HUES64 (cell line): ENCODE measurements around the gene GPR50.
A peak's percentile ranks its signal among the peaks of the same experiment; 100 is the strongest.

Experiments
- H3K27ac ChIP-seq: 2 replicates; pipeline ENCODE4 v1.7.0; 2013; ENCODE audit warnings: low read depth, low read length, inconsistent platforms
- H3K27me3 ChIP-seq: 2 replicates; pipeline ENCODE4 v1.6.1; 2013; ENCODE audit warnings: mild to moderate bottlenecking, low read length; ENCODE audit not compliant: insufficient read depth
- H3K36me3 ChIP-seq: 2 replicates; pipeline ENCODE4 v1.6.1; 2013; ENCODE audit warnings: mild to moderate bottlenecking, low read length; ENCODE audit not compliant: insufficient read depth
- H3K4me1 ChIP-seq: 2 replicates; pipeline ENCODE4 v1.6.1; 2013; ENCODE audit warnings: mild to moderate bottlenecking, low read length, moderate library complexity; ENCODE audit not compliant: insufficient read depth
- H3K4me3 ChIP-seq: 2 replicates; pipeline ENCODE4 v1.5.1; 2013; ENCODE audit warnings: mild to moderate bottlenecking, low read length, moderate library complexity
- H3K9ac ChIP-seq: 2 replicates; pipeline ENCODE4 v1.6.1; 2013; ENCODE audit warnings: mild to moderate bottlenecking, low read depth, low read length
- H3K9me3 ChIP-seq: 2 replicates; pipeline ENCODE4 v1.6.1; 2013; ENCODE audit warnings: low read depth, low read length; ENCODE audit not compliant: insufficient read depth
- WGBS: fragments of 150-250, 120-280 bp; methylation state at CpG from one replicate; pipeline ENCODE4 v1.1.7; 2013; ENCODE audit warnings: missing lambda C conversion rate; 5-methylcytosine and 5-hydroxymethylcytosine counted together

The GPR50 gene

GRCh38 chrX:151175283-151176062, 911 bp upstream of the GPR50 start:
- H3K4me3 ChIP-seq, result peak overlapping the region; percentile 59
- H3K9me3 ChIP-seq, result peaks cover 6% of the 10 kb centered on the region; the same call in 1 of the 2 replicates
- no peaks in the 10 kb centered on the region for H3K4me1 ChIP-seq
- no peak overlapping the region for H3K27ac ChIP-seq
- H3K27me3 ChIP-seq, result peaks cover 82% of the 10 kb centered on the region
- H3K36me3 ChIP-seq, result no peaks in the 10 kb centered on the region
- H3K9ac ChIP-seq, result no peak overlapping the region
- 1% methylated on average over 54 of the region's 54 CpGs for WGBS

- H3K4me3 ChIP-seq, result peak overlapping the region; percentile 61
- peak overlapping the region; percentile 20; the same call in 1 of the 2 replicates for H3K9ac ChIP-seq
- peaks cover 6% of the 10 kb centered on the region; the same call in 1 of the 2 replicates for H3K9me3 ChIP-seq
- no peaks in the 10 kb centered on the region for H3K4me1 ChIP-seq
- no peak overlapping the region for H3K27ac ChIP-seq
- whole genome bisulfite sequencing, result under 1% methylated on average over 96 of the region's 96 CpGs
- no peaks in the 10 kb centered on the region for H3K36me3 ChIP-seq
- H3K27me3 ChIP-seq, result peaks cover 78% of the 10 kb centered on the region
Observed at GRCh38 chrX:151177141-151178027, 1.0 kb downstream of the GPR50 start.

GRCh38 chrX:151178746-151179145, 2.4 kb downstream of the GPR50 start:
- WGBS, result 2% methylated on average over 13 of the region's 18 CpGs
- H3K9ac ChIP-seq, result no peak overlapping the region
- peaks cover 64% of the 10 kb centered on the region for H3K27me3 ChIP-seq
- H3K27ac ChIP-seq, result no peak overlapping the region
- H3K4me3 ChIP-seq, result peak overlapping the region; percentile 61
- peaks cover 5% of the 10 kb centered on the region; the same call in 1 of the 2 replicates for H3K4me1 ChIP-seq
- peaks cover 6% of the 10 kb centered on the region; the same call in 1 of the 2 replicates for H3K9me3 ChIP-seq
- no peaks in the 10 kb centered on the region for H3K36me3 ChIP-seq

GRCh38 chrX:151180400-151180799, 4.0 kb downstream of the GPR50 start:
- WGBS, result 96% methylated on average over 18 of the region's 18 CpGs
- Histone ChIP-seq H3K36me3 (no peaks in the 10 kb centered on the region), H3K27ac (no peak overlapping the region), H3K4me3 (no peak overlapping the region), H3K9me3 (peaks cover 6% of the 10 kb centered on the region; the same call in 1 of the 2 replicates), H3K9ac (no peak overlapping the region), H3K4me1 (peaks cover 6% of the 10 kb centered on the region; the same call in 1 of the 2 replicates), H3K27me3 (peaks cover 48% of the 10 kb centered on the region)

GRCh38 chrX:151181088-151181487, 4.7 kb downstream of the GPR50 start:
- Histone ChIP-seq H3K27ac (no peak overlapping the region), H3K9ac (no peak overlapping the region), H3K4me1 (peaks cover 6% of the 10 kb centered on the region; the same call in 1 of the 2 replicates), H3K9me3 (peaks cover 6% of the 10 kb centered on the region; the same call in 1 of the 2 replicates), H3K27me3 (peaks cover 41% of the 10 kb centered on the region), H3K4me3 (no peak overlapping the region), H3K36me3 (no peaks in the 10 kb centered on the region)
- WGBS, result 91% methylated on average over 7 of the region's 7 CpGs

- H3K9ac ChIP-seq, result no peak overlapping the region
- peaks cover 6% of the 10 kb centered on the region; the same call in 1 of the 2 replicates for H3K4me1 ChIP-seq
- whole genome bisulfite sequencing, result 68% methylated on average over 6 of the region's 6 CpGs
- no peak overlapping the region for H3K27ac ChIP-seq
- H3K36me3 ChIP-seq, result no peaks in the 10 kb centered on the region
- H3K4me3 ChIP-seq, result no peak overlapping the region
- H3K9me3 ChIP-seq, result no peaks in the 10 kb centered on the region
- H3K27me3 ChIP-seq, result peaks cover 19% of the 10 kb centered on the region
Observed at GRCh38 chrX:151183233-151183753, 6.9 kb downstream of the GPR50 start.

- Histone ChIP-seq H3K36me3 (no peaks in the 10 kb centered on the region), H3K27ac (no peak overlapping the region), H3K9ac (no peak overlapping the region), H3K4me3 (peak overlapping the region; percentile 41), H3K27me3 (peaks cover 13% of the 10 kb centered on the region), H3K9me3 (no peaks in the 10 kb centered on the region), H3K4me1 (peaks cover 6% of the 10 kb centered on the region; the same call in 1 of the 2 replicates)
- WGBS, result 61% methylated on average over 12 of the region's 14 CpGs
Observed at GRCh38 chrX:151183912-151184565, 7.7 kb downstream of the GPR50 start.

- no peaks in the 10 kb centered on the region for H3K36me3 ChIP-seq
- WGBS, result 100% methylated on average over 2 of the region's 2 CpGs
- H3K27ac ChIP-seq, result no peak overlapping the region
- H3K27me3 ChIP-seq, result peaks cover 6% of the 10 kb centered on the region
- no peak overlapping the region for H3K4me3 ChIP-seq
- H3K9me3 ChIP-seq, result no peaks in the 10 kb centered on the region
- no peak overlapping the region for H3K9ac ChIP-seq
- H3K4me1 ChIP-seq, result peaks cover 6% of the 10 kb centered on the region; the same call in 1 of the 2 replicates
Observed at GRCh38 chrX:151184705-151185104, 8.3 kb downstream of the GPR50 start.

GRCh38 chrX:151206871-151207270, 30.5 kb downstream of the GPR50 start:
- no peaks in the 10 kb centered on the region for H3K9me3 ChIP-seq
- no peaks in the 10 kb centered on the region for H3K36me3 ChIP-seq
- 87% methylated on average over 2 of the region's 2 CpGs for WGBS
- H3K4me3 ChIP-seq, result no peak overlapping the region
- no peaks in the 10 kb centered on the region for H3K4me1 ChIP-seq
- no peak overlapping the region for H3K9ac ChIP-seq
- H3K27me3 ChIP-seq, result no peaks in the 10 kb centered on the region
- no peak overlapping the region for H3K27ac ChIP-seq

- H3K9ac ChIP-seq, result no peak overlapping the region
- no peaks in the 10 kb centered on the region for H3K4me1 ChIP-seq
- H3K27me3 ChIP-seq, result peaks cover 14% of the 10 kb centered on the region
- H3K4me3 ChIP-seq, result no peak overlapping the region
- H3K36me3 ChIP-seq, result no peaks in the 10 kb centered on the region
- 100% methylated on average over 1 of the region's 1 CpG for WGBS
- no peak overlapping the region for H3K27ac ChIP-seq
- H3K9me3 ChIP-seq, result no peaks in the 10 kb centered on the region
Observed at GRCh38 chrX:151225843-151226242, 49.5 kb downstream of the GPR50 start.
